Kidney (tissue), 14 donors: Measurements from ENCODE around the gene GRPEL2. TPM values are rescaled to one million over a fixed set of nuclear protein-coding genes. Genes with fewer than 3 reads are reported as not detected.

Experiments used
- DNase-seq, 5 donors: peaks; one replicate each; pipeline ENCODE4 v3.0.0-alpha.2; 2013 to 2020
- FAIRE-seq: peaks from 2 replicates; lab custom pipeline; 2012; peaks lifted over from hg19 to GRCh38; lab: Jason Lieb, UNC
- H3K27ac ChIP-seq, 2 donors: one replicate each; pipeline ENCODE4 v1.7.0; 2013; ENCODE audit warnings: low read depth in 2 of 2, low read length in 2 of 2, inconsistent platforms in 1 of 2
- H3K27me3 ChIP-seq: one replicate; pipeline ENCODE4 v1.7.1; 2013; ENCODE audit warnings: low read length, inconsistent platforms; ENCODE audit not compliant: control insufficient read depth, insufficient read depth
- H3K36me3 ChIP-seq, 3 donors: one replicate each; pipeline versions ENCODE4 v1.7.0 to v1.7.1; 2013; ENCODE audit warnings: low read length in 3 of 3, control low read depth in 1 of 3, inconsistent platforms in 1 of 3; ENCODE audit not compliant: insufficient read depth in 3 of 3, control insufficient read depth in 2 of 3
- H3K4me1 ChIP-seq, 3 donors: one replicate each; pipeline versions ENCODE4 v1.7.0 to v1.7.1; 2013; ENCODE audit warnings: low read length in 3 of 3, inconsistent platforms in 1 of 3, low read depth in 1 of 3; ENCODE audit not compliant: control insufficient read depth in 2 of 3, insufficient read depth in 2 of 3
- H3K4me3 ChIP-seq, 3 donors: one replicate each; pipeline versions ENCODE4 v1.7.0 to v1.8.1; 2013; ENCODE audit warnings: low read length in 3 of 3, control low read depth in 1 of 3, inconsistent platforms in 1 of 3
- H3K9ac ChIP-seq, 3 donors: one replicate each; pipeline versions ENCODE4 v1.7.0 to v1.7.1; 2013; ENCODE audit warnings: low read length in 3 of 3, control low read depth in 1 of 3, inconsistent platforms in 1 of 3
- H3K9me3 ChIP-seq, 3 donors: one replicate each; pipeline versions ENCODE4 v1.7.0 to v1.7.1; 2013; ENCODE audit warnings: low read length in 3 of 3, control low read depth in 1 of 3, inconsistent platforms in 1 of 3; ENCODE audit not compliant: control insufficient read depth in 2 of 3, insufficient read depth in 1 of 3
- CTCF ChIP-seq: IDR thresholded peaks from 3 replicates; pipeline ENCODE4 v1.5.1; 2012; ENCODE audit warnings: mild to moderate bottlenecking, moderate library complexity, borderline replicate concordance; ENCODE audit not compliant: insufficient read depth; ENCODE audit errors: extremely low read depth
- intact Hi-C: fragments of 100-400 bp; cut with DNase I; formaldehyde crosslinking; loops from one replicate; pipeline ENCODE4 v1.11.1; 2022
- polyA plus RNA-seq: library from polyadenylated mRNA; stranded (reverse); fragments of 350-450 nt; fragmentation: Illumina TruSeq; extraction: RNeasy Lipid Tissue Mini Kit (QIAGEN cat#74804); gene quantifications from one replicate; pipeline ENCODE4 v1.2.3, GENCODE V29; 2014; ENCODE audit warnings: low read depth, low replicate concordance; ENCODE audit not compliant: insufficient read depth
- total RNA-seq: library from RNA; stranded (reverse); fragmentation: NEBNext Ultra II Directional; extraction: Animal tissue kit (Norgen Biotek cat#: 25700); gene quantifications from one replicate; pipeline ENCODE4 v1.2.1, GENCODE V29; 2021
- donor health status: control.
- donor health status: control.
- donor health status: control.
- donor health status: control.
- donor health status: control.
- donor health status: DM: yes; HTN: yes; CAD: no.
- donor health status: Normal renal cell carcinoma (clear cell type).

GRPEL2 gene
- total and polyA plus RNA-seq, 2 donors from 2014 or later, result 7.6 to 16.9 TPM

- Histone ChIP-seq H3K4me3 (no peak overlapping the region), H3K4me1 (peaks cover 0 to 15% (median 8%) of the 10 kb centered on the region in 3 donors), H3K27ac (no peak overlapping the region), H3K9ac (no peak overlapping the region), H3K36me3 (no peaks in the 10 kb centered on the region), H3K27me3 (no peaks in the 10 kb centered on the region), H3K9me3 (no peaks in the 10 kb centered on the region)
- DNase-seq (no peak), FAIRE-seq (no peak)
- intact Hi-C loops, result no loop called here
- TF ChIP-seq CTCF, result no peak
Measured at GRCh38 chr5:149300441-149300840, 44.9 kb upstream of the GRPEL2 start.

- no peak overlapping the region for H3K9ac ChIP-seq
- H3K9me3 ChIP-seq, result no peaks in the 10 kb centered on the region
- H3K4me1 ChIP-seq, result peaks cover 0 to 15% (median 5%) of the 10 kb centered on the region in 3 donors
- no peak overlapping the region for H3K4me3 ChIP-seq
- TF ChIP-seq CTCF, result no peak
- no peak overlapping the region for H3K27ac ChIP-seq
- intact Hi-C loops, result no loop called here
- H3K36me3 ChIP-seq, result no peaks in the 10 kb centered on the region
- DNase-seq (no peak), FAIRE-seq (no peak)
- no peaks in the 10 kb centered on the region for H3K27me3 ChIP-seq
Measured at GRCh38 chr5:149301049-149301743, 44.1 kb upstream of the GRPEL2 start.

GRCh38 chr5:149301744-149302380, 43.4 kb upstream of the GRPEL2 start:
- no peaks in the 10 kb centered on the region for H3K27me3 ChIP-seq
- H3K9me3 ChIP-seq, result no peaks in the 10 kb centered on the region
- no peaks in the 10 kb centered on the region for H3K36me3 ChIP-seq
- H3K4me1 ChIP-seq, result peaks cover 0 to 15% (median 5%) of the 10 kb centered on the region in 3 donors
- intact Hi-C loops, result no loop called here
- H3K4me3 ChIP-seq, result no peak overlapping the region
- H3K9ac ChIP-seq, result no peak overlapping the region
- DNase-seq (no peak), FAIRE-seq (no peak)
- no peak for TF ChIP-seq CTCF
- no peak overlapping the region for H3K27ac ChIP-seq
